PFSK-1 (cell line): ENCODE results near the gene USH1C.

Source experiments
- POLR2AphosphoS5 ChIP-seq: IDR thresholded peaks from 2 replicates; pipeline ENCODE4 v1.6.1; 2012; ENCODE audit warnings: low read depth, mild to moderate bottlenecking, control low read depth, low read length, moderate library complexity
- SIN3A ChIP-seq: IDR thresholded peaks from 2 replicates; pipeline ENCODE4 v1.6.1; 2012; ENCODE audit warnings: mild to moderate bottlenecking, low read length, moderate library complexity, borderline replicate concordance; ENCODE audit not compliant: insufficient read depth
- TAF1 ChIP-seq: IDR thresholded peaks from 2 replicates; pipeline ENCODE4 v1.6.1; 2012; ENCODE audit warnings: low read length, control low read depth, borderline replicate concordance; ENCODE audit not compliant: insufficient read depth
- TF ChIP-seq, protein P1 (sequence below), 2 experiments: IDR thresholded peaks; 2 replicates each; pipeline versions ENCODE4 v1.6.1 to v1.8.0; 2011 to 2012; ENCODE audit warnings: low read depth in 2 of 2, low read length in 2 of 2, control low read depth in 1 of 2, inconsistent platforms in 1 of 2, mild to moderate bottlenecking in 1 of 2, moderate library complexity in 1 of 2; ENCODE audit not compliant: insufficient read depth in 1 of 2

DNA sequence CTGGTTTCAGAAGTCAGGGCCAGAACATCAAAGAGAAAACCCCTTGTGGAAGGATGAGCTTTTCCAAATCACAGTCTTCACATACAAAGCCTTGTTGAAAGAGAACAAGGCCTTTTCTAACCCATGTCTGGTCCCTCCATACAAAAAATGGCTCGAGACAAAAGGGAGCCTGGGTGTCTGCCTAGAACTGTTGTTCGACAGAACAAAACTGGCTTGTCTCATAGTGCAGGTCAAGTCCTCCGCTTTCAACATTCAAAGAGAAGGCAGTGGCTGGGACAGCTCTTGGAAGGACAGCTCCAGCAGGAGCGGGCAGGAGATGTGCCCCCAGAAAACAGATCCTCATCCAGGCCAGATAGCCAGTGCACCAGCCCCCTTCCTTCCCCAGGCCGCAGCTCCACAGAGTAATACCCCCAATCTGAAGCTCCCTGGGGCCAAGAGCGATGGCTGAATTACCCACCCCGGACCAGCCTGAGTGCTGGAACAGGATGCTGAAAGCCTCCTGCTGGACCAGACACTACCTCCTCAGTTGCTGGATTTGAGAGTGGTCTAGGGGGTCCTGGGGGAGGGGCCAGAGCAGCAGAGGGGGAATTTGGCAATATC lies 27.6 kb downstream of the USH1C start:
- TF ChIP-seq, protein P1, sequence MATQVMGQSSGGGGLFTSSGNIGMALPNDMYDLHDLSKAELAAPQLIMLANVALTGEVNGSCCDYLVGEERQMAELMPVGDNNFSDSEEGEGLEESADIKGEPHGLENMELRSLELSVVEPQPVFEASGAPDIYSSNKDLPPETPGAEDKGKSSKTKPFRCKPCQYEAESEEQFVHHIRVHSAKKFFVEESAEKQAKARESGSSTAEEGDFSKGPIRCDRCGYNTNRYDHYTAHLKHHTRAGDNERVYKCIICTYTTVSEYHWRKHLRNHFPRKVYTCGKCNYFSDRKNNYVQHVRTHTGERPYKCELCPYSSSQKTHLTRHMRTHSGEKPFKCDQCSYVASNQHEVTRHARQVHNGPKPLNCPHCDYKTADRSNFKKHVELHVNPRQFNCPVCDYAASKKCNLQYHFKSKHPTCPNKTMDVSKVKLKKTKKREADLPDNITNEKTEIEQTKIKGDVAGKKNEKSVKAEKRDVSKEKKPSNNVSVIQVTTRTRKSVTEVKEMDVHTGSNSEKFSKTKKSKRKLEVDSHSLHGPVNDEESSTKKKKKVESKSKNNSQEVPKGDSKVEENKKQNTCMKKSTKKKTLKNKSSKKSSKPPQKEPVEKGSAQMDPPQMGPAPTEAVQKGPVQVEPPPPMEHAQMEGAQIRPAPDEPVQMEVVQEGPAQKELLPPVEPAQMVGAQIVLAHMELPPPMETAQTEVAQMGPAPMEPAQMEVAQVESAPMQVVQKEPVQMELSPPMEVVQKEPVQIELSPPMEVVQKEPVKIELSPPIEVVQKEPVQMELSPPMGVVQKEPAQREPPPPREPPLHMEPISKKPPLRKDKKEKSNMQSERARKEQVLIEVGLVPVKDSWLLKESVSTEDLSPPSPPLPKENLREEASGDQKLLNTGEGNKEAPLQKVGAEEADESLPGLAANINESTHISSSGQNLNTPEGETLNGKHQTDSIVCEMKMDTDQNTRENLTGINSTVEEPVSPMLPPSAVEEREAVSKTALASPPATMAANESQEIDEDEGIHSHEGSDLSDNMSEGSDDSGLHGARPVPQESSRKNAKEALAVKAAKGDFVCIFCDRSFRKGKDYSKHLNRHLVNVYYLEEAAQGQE (IDR thresholded peaks at IDR 0.05; ENCODE audit: insufficient read depth in 1 of 2, low read depth in 2 of 2, low read length in 2 of 2) = no peak
- no peak for TF ChIP-seq POLR2AphosphoS5
- TF ChIP-seq TAF1 = no peak
- TF ChIP-seq SIN3A = no peak
